HL-60 (cell line): ENCODE measurements around the gene CRYZL1.

Source experiments
- POLR2AphosphoS5 ChIP-seq: IDR thresholded peaks from 2 replicates; pipeline ENCODE4 v1.6.1; 2012; ENCODE audit warnings: low read depth
- SPI1 ChIP-seq: IDR thresholded peaks from 2 replicates; pipeline ENCODE4 v1.6.1; 2012; ENCODE audit warnings: low read depth, mild to moderate bottlenecking, borderline replicate concordance
- TF ChIP-seq, protein P1 (sequence below): IDR thresholded peaks from one replicate; pipeline ENCODE4 v1.5.1; 2011; ENCODE audit warnings: low read length, control low read depth, inconsistent platforms; ENCODE audit not compliant: insufficient read depth
- TF ChIP-seq, protein P2 (sequence below): IDR thresholded peaks from 2 replicates; pipeline ENCODE4 v1.6.1; 2012; ENCODE audit warnings: low read depth; ENCODE audit not compliant: insufficient replicate concordance

DNA sequence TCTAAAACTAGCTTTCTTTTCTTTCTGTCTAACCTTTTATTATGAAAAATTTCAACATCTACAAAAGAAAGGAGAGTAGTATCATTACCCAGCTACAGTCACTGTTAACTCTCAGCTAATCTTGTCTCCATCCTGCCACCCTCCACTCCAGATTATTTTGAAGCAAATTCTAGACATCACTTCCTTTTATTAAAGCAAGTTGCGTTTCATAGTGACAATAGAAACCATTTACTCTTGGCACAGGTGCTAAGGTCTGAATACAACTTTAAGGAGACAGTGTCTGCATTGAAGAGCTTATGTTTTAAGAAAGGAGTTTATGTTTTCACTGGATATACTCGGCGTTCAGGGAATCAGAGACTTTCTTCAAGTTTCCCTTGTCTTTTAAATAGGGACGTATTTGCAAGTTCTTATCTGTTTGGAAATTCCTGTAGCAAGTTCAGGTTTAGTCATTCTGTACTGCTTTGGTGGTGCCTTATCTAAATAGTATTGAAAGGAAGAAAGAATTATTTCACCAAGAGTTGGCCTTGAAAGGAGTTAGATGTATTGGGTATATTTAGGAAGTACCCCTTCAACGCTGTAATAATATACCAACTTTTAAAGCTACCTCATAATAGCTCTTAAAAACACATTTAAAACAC is 43.5 kb upstream of the CRYZL1 start:
- TF ChIP-seq POLR2AphosphoS5 = no peak
- TF ChIP-seq, protein P1, sequence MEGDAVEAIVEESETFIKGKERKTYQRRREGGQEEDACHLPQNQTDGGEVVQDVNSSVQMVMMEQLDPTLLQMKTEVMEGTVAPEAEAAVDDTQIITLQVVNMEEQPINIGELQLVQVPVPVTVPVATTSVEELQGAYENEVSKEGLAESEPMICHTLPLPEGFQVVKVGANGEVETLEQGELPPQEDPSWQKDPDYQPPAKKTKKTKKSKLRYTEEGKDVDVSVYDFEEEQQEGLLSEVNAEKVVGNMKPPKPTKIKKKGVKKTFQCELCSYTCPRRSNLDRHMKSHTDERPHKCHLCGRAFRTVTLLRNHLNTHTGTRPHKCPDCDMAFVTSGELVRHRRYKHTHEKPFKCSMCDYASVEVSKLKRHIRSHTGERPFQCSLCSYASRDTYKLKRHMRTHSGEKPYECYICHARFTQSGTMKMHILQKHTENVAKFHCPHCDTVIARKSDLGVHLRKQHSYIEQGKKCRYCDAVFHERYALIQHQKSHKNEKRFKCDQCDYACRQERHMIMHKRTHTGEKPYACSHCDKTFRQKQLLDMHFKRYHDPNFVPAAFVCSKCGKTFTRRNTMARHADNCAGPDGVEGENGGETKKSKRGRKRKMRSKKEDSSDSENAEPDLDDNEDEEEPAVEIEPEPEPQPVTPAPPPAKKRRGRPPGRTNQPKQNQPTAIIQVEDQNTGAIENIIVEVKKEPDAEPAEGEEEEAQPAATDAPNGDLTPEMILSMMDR = no peak
- TF ChIP-seq, protein P2, sequence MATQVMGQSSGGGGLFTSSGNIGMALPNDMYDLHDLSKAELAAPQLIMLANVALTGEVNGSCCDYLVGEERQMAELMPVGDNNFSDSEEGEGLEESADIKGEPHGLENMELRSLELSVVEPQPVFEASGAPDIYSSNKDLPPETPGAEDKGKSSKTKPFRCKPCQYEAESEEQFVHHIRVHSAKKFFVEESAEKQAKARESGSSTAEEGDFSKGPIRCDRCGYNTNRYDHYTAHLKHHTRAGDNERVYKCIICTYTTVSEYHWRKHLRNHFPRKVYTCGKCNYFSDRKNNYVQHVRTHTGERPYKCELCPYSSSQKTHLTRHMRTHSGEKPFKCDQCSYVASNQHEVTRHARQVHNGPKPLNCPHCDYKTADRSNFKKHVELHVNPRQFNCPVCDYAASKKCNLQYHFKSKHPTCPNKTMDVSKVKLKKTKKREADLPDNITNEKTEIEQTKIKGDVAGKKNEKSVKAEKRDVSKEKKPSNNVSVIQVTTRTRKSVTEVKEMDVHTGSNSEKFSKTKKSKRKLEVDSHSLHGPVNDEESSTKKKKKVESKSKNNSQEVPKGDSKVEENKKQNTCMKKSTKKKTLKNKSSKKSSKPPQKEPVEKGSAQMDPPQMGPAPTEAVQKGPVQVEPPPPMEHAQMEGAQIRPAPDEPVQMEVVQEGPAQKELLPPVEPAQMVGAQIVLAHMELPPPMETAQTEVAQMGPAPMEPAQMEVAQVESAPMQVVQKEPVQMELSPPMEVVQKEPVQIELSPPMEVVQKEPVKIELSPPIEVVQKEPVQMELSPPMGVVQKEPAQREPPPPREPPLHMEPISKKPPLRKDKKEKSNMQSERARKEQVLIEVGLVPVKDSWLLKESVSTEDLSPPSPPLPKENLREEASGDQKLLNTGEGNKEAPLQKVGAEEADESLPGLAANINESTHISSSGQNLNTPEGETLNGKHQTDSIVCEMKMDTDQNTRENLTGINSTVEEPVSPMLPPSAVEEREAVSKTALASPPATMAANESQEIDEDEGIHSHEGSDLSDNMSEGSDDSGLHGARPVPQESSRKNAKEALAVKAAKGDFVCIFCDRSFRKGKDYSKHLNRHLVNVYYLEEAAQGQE = no peak
- TF ChIP-seq SPI1 = no peak
